ENCODE data around the gene TTC31. TPM values are rescaled to one million over a fixed set of nuclear protein-coding genes. Genes with fewer than 3 reads are reported as not detected.

Gene TTC31
- total RNA-seq, 1 donor from 2014 or later = 20.9 TPM

DNA sequence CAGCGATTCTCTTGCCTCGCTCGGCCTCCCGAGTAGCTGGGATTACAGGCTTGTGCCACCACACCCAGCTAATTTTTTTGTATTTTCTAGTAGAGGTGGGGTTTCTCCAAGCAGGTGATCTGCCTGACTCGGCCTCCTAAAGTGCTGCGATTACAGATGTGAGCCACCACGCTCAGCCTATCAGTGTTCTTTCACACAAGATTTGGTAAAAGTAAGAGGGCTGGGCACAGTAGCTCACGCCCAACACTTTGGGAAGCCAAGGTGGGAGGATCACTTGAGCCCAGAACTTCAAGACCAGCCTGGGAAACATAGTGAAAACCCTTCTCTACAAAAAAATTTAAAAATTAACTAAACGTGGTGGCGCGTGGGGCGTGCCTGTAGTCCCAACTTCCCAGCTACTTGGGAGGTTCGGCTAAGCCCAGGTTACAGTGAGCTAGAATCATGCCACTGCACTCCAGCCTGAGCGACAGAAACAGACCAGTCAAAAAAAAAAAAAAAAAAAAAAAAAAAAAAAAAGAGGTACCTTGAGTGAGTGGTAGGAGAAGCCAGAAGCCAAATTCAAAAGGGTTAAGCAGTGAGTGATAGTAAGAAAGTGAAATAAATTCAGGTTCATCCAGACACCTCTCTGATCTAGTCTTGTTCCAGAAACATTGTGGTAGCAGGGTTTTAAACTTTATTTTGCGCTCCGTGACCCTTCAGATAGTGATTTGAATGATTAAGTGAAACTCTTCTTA lies 11.4 kb upstream of the TTC31 start:
- DNase-seq (ENCODE audit: low read depth) = no peak
- TF ChIP-seq, protein P1, sequence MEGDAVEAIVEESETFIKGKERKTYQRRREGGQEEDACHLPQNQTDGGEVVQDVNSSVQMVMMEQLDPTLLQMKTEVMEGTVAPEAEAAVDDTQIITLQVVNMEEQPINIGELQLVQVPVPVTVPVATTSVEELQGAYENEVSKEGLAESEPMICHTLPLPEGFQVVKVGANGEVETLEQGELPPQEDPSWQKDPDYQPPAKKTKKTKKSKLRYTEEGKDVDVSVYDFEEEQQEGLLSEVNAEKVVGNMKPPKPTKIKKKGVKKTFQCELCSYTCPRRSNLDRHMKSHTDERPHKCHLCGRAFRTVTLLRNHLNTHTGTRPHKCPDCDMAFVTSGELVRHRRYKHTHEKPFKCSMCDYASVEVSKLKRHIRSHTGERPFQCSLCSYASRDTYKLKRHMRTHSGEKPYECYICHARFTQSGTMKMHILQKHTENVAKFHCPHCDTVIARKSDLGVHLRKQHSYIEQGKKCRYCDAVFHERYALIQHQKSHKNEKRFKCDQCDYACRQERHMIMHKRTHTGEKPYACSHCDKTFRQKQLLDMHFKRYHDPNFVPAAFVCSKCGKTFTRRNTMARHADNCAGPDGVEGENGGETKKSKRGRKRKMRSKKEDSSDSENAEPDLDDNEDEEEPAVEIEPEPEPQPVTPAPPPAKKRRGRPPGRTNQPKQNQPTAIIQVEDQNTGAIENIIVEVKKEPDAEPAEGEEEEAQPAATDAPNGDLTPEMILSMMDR (conservative IDR thresholded peaks at IDR 0.05; ENCODE audit: low read depth, low read length) = no peak
- peak overlapping the region; percentile 72 for H3K4me3 ChIP-seq (ENCODE audit: low read depth, low read length)

DNA sequence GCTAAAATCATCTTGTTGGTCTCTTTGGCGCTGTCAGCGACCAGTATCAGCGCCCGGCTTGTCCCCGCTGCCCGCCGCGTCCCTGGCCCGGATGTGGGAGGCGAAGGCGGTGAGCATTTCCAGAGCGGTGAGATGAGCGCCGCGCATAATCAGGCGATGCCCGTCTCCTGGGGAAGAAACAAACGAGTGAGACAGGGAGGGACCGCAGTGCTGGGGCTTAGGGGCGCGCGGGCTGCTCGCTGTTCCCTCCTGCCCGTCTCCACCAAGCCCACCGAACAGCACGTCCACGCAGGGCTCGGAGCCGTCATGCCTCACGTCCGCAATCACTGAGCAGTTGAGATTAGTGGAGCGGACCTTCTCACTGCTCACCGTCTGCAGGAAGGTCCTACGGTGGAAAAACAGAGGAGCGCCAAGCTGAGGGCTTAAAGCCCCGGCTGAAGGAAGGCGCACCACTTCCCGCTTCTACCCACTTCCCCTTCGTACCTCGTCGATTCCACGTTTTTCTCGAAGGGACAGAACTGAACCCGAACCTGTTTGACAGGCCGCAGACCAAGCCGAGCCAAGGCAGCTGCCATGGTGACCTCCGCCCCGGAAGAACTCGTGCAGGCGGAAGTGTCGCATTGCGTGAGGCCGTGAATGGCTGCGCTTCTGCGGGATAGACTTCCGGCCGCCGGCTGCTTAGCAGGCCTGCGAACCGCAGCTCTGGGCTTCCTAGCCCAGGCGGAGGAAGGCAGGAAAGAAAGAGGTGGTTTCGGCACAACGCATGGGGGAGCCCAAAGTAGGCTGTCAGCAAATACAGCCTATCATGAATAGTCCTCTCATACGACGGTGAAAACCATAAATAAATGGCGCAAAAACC lies 10.6 kb upstream of the TTC31 start, which contains the start of gene MRPL53:
Gene MRPL53, minus strand, starts transcription at position 595 of the 859 bp plus-strand sequence. Its CDS starts 20 bp downstream, at position 575.
- H3K4me3 ChIP-seq (ENCODE audit: low read depth, low read length) = peak within 1 kb of the TSS; percentile 72
- peak; percentile 59 for DNase-seq (ENCODE audit: low read depth)
- TF ChIP-seq, protein P1 (conservative IDR thresholded peaks at IDR 0.05; ENCODE audit: low read depth, low read length) = no peak

DNA sequence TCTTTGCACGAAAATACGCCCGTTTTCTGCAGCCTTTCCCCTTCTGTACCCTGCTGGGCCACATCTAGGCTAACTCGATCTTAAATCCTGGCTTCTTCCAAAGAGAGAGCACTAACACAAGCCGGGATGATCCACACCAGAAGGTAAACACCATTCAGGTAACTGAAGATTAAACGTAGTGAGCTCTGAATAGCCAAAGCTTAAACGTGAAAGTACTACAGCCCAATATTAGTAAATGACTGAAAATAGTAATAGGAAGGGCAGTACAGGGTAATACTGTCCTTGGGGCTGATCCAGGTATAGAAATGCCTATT lies 10.0 kb upstream of the TTC31 start:
- TF ChIP-seq, protein P1 (conservative IDR thresholded peaks at IDR 0.05; ENCODE audit: low read depth, low read length) = no peak
- no peak for DNase-seq (ENCODE audit: low read depth)
- H3K4me3 ChIP-seq (ENCODE audit: low read depth, low read length) = peak overlapping the region; percentile 72

DNA sequence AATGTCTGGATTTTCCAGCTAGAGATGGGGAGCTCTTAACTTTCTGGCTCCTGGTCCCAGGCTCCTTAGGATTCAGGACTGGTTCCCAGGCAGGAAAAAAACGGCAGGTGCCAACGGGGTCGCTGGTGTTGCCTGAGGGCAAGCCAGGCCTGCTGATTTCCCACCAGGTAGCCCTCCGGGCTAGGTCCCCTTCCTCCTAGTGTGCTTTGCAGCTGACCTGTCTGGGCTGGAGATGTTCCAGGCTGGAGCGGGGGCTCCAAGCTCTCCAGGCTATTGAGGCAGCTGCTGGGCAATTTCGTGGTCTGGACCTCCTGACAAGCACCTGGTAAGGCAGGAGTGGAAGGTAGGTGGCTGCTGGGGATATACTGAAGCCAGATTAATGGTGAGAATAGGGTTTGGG lies 8.4 kb upstream of the TTC31 start:
- TF ChIP-seq, protein P1 (conservative IDR thresholded peaks at IDR 0.05; ENCODE audit: low read depth, low read length) = no peak
- no peak for DNase-seq (ENCODE audit: low read depth)
- no peak overlapping the region for H3K4me3 ChIP-seq (ENCODE audit: low read depth, low read length)

DNA sequence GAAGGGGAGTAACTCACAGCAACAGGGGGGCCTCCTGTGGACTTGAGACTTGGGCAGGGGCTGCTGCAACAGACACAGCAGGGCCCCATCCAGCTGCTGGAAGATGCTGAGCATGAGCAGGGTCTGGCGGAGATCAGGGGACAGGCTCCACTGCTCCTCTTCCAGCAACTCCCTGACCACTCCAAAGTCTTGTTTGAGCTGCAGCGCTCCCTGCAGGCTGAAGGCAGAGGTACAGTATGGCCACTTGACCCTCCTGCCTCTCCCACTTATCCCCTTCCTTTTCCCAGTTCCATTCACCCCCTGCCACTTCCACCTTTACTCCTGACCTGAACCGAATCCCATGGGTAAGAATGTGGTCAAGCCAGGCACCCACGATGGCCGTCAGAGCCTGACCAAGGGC lies 8.0 kb upstream of the TTC31 start:
- TF ChIP-seq, protein P1 (conservative IDR thresholded peaks at IDR 0.05; ENCODE audit: low read depth, low read length) = peak; percentile 41
- no peak overlapping the region for H3K4me3 ChIP-seq (ENCODE audit: low read depth, low read length)
- no peak for DNase-seq (ENCODE audit: low read depth)

DNA sequence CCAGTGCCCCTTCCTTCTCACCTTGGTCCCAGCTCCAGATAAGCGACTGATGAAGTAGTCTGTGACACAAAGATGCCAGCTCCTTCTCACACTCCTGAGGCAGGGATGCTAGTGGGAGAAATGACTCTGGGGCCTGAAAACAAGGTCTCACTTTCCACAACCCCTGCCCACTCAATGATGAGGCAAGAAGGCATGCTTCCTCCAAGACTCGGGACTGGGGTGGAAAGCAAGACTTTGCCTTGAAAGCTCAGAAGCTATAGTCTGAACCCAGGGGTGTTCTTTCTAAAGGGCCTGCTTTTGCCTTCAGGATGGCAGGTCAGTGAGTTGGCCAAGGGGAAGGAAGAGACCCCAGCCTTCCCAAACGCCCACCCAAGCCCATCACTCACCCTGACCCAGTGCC lies 1.4 kb upstream of the TTC31 start:
- no peak for DNase-seq (ENCODE audit: low read depth)
- TF ChIP-seq, protein P1 (conservative IDR thresholded peaks at IDR 0.05; ENCODE audit: low read depth, low read length) = no peak
- H3K4me3 ChIP-seq (ENCODE audit: low read depth, low read length) = peak overlapping the region; percentile 79

Data from epithelial cell of proximal tubule (primary cell).